NCI-H2029 (cell line): ENCODE measurements around the gene DNAL1.

Source experiments
- DNase-seq: peaks from one replicate; lab custom pipeline; 2025; lab: John Stamatoyannopoulos, UW

The DNAL1 gene

DNA sequence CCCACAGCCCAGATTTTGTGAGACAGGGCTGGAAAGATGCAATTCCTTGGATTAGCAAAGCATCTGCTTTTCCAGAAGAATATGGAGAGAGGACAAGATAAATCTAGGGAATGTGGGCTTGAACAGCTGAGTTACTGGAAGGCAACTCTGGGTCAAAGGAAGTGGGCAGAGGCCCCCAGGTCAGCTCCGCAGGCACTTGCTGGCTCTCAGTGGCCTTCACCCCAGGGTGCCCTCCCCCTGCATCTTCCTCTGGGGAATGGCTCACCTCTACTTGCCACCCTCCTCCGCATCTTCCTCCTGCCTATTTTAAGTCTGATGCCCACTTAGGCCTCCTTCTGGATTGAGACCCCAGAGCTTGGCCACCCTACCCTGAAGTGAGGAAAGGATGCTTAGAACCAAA is 79.9 kb downstream of the DNAL1 start:
- DNase-seq: no peak

DNA sequence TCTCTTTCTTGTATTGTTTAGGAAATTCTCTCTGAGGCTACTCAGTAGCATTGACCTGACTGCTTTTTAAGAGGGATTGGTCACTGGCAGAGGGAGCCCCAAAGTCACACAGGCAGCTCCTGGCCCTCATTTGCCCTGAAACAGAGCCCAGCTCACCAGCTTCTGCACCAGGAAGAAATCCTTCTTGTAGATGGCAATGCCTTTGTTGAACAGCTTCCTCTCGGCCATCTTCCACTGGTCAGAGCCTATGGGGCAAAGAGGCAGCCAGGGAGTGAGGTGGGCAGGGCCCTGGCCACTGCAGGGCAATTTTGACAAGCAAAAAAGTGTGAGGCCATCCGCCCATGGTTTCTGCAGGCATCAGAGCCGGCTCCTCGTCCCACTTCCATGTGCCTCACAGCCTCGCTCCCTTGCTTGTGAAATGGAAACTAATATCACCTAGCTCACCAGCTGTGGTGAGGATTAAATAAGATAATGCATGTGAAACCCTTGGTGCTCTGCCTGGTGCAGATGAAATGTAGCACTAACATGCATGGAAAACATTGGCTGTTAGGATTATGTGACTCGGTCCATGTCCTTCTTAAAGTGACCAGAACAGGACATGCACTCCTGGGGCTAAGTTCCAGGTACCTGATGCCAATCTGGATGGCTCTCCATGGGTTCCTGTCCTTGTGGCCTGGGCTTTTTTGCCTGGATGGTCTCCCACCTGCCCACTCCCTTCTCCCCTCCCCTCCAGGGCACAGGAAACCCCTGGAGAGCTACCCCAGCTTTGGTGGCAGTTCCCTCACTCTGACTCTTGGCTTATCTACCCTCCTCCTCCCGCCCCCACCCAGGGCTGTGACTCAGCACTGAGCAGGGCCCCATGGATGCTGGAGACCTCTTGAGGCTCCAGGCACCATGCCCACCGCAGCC is 80.6 kb downstream of the DNAL1 start:
- DNase-seq: no peak

DNA sequence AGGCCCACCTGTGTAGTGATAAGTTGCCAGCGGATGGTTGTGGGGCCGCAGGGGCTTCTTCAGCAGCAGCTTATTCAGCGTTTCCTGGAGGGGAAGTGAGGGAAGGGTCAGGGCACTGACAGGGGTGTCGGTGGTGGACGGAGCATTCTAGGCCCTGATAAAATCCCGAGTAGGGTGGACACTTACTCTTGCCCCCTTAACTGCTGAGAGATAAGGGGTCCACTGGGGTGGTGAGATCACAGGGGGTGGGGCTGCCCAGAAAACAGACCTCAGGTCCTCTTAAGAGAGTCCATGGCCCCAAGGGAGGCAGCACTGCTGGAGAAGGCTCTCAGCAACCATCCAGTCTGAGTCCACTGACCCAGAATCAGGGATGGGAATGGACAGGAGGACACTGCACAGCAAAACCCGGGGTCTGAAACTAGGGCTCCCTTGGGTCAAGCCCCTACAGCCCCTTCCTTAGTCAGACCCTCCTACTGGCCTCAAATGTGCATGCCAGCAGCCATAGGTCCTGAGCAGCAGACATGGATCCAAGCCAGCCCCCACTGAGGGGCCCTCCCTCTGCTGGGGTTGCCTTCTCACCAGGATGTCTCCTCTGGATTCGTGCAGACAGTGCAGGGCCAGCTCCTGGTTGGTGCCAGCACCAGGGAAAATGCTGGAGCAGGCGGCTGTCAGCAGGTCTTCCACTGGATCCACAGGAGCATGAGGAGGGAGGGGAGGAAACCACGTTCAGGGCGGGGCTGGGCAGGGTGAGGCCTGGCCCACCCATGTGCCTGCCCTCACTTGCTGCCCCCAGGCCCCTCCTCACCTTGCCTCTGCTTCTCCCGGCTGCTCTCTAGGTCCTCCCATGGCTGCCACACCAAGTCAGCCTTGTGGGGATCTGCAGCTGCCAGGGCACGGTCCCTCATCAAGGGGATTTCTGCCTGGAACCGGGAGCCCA is 81.5 kb downstream of the DNAL1 start:
- DNase-seq: no peak

DNA sequence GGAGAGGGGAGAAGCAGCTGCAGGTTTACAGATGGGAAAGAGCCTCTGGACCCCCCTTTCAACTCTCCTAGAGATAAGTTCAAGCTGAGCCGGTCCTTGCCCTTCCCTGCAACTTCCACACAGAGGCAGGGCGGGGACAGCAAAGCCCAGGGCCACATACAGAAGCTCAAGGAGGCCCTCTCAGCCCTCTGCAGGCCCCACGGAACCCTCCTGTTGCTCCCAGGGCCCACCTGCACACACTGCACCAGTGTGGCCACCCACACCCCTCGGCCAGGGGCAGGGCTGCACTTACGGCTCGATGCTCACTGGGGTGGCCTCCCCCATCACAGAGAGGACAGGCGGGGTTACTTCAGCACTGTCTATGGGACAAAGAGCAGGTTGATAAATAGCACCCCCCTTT is 82.4 kb downstream of the DNAL1 start:
- DNase-seq: no peak

DNA sequence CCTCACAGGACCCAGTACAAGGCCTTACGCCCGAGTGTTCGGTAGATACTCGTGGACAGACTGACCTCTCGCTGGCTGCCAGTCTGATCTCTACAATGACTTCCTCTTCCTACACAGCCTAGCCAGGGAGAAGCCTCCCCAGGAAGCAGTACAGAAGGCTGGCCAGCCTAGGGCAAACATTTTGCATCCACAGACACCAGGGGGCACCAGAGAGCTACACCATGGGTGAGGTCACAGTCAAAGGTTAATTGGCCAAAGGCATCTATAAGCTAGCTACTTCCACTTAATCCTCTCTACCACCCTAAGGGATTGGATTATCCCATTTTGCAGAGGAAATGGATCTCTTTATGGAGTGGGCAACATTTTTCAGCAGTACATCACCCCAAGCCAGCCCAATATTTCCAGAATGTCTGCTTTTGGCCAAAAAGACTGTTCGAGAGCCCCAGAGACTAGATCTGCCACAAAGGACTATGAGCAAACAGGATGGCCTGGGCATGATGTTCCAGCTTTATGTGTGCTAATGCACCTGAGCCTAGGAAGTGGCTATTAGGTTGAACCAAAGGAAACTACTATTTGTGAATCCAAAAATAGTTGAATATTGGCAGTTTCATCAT is 84.0 kb downstream of the DNAL1 start:
- peak; percentile 44 for DNase-seq

DNA sequence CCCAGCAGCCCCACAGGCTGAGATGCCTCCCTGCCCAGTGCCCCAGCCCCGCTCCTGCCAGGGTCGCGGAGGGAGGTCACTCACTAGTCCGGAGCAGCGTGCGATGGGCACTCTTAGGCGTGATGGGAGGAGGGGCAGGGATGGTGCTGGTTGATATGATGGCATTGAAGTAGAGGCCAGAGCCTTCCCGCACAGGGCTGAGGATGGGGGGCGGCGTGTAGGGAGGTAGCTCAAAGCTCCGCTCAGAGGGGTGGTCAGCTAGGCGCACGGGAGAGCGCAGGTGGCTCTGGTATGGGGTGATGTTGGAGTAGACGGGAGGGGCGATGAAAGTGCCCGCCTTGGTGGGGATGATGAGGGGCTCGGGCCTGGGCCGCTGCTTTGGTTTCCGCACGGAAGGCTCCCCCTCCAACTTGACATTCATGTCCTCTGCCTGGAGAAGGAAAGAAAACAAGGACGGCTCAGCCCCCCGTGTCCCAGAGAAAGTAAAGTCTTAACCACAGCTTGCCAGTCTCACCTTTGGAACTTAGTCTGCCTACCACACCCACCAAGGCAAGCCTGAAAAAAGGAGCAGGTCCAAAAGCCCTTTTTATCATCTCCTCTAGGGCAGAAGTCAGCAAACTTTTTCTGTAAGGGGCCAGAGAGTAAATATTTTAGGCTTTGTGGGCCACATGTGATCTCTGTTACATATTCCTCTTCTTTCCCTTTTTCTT is 84.9 kb downstream of the DNAL1 start:
- DNase-seq: no peak

DNA sequence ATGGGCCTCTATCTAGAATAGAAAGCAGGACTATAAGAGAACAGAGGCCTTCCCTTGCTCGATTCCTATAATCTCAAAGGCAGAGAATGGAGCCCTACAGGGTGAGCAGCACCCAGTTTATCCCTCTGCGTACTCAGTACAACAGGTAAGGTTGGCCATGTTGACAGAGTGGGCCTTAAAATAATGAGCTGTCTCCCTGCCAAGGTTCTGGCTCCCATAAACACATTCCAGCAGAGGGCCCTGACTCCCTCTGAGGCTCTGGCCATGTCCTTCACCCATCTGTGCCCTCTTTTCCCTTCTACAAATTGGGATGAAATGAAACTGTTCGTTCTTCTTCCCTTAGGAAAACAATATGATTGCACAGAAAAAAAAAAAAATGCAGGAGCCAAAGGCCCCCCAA is 86.3 kb downstream of the DNAL1 start:
- no peak for DNase-seq

DNA sequence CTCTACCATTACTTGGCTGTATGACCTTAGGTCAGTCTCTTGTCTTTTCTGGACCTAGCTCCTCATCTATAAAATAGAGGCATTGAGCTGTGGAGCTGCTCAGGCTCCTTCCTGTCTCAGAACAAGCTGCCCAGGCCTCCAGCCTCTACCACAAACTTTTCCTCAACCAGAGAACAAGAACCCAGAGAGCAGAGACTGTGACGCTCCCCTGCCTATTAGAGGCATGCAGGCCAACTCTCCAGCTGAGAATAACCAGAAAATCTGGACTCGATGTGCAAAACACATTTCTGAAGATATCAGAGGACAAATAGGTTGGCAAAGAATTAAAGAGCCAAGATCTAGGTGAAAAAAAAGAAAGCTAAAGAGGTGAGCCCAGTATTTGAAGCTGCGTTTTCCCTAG is 87.2 kb downstream of the DNAL1 start:
- DNase-seq: no peak

DNA sequence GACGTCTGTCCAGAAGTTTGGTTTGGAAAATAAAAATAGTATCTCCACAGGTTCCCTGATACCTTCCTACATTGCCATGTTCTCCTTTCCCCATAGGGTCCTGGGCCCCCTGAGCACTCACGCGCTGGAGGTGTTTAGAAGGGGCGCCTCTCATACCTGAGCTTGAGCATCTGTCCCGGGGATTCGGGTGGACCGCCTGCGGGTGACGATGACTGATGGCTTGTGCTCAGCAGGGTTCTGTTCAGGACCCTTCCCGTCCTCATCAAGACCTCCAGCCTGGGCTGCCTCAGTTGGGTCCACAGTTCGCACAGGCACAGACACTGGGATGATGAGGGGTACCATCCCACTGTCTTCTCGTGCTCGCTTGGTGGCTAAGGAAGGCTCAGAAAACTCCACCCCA is 92.1 kb downstream of the DNAL1 start:
- DNase-seq: no peak

DNA sequence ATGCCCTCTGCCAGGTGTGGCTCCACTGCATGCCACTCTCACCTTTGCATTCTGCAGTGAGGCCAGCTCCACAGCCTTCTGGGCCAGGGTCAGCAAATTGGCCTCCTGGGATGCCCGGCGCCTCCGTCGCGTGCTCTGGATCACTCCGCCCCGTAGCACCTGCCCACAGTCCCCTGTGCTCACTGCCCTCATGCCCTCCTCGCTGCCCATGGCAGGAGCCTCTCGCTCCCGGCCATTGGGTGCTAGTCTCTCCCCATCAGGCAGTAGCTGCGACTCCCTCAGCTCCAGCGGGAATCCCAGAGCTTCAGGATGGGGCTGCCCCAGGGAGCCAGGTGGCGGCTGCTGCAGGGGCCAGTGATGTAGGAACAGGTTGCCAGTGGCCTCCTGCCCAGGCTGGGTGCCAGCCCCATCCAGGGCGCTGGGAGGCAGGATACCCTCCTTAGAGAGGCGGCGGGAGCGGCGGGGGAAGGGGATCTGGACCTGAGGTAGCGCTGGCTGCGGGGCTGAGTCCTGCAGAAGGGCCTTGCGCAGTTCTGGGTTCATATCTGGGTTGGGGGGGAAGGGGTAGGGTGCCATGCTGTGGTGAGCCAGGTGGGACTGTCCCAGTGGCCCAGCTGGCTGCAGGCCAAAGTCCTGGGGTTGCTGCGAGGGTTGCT is 93.9 kb downstream of the DNAL1 start:
- no peak for DNase-seq

DNA sequence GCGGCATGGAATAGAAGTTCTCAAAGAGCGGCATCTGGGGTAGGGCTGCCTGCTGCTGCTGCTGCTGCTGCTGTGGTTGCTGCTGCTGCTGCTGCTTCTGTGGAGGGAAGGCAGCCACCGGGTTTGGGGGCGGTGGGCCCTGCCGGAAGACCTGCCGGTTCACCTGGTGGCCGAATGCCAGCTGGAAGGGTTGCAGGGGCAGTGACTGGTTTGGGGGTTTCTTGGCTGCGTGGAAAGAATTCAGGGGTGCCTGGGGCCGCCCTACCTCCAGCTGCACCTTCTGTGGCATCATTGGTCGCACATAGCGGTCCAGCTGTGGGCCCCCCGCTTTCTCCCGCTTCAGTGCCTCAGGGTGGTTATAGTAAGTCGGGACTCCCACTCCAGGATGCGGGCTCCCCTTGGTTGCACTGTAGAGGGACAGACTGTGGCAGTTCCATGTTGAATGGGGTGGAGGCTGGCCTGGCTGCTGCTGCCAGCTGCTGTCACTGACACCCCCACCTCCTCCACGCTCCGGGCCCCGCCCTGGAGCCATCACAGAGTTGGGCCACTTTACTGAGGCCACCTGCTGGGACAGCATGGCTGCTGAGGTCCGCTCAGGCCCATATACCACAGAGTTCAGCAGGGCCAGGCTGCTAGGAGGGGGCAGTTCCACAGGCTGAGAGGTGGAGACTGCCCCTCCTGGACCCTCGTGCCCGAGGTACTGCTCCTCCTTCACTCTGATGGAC is 94.5 kb downstream of the DNAL1 start:
- DNase-seq: no peak

DNA sequence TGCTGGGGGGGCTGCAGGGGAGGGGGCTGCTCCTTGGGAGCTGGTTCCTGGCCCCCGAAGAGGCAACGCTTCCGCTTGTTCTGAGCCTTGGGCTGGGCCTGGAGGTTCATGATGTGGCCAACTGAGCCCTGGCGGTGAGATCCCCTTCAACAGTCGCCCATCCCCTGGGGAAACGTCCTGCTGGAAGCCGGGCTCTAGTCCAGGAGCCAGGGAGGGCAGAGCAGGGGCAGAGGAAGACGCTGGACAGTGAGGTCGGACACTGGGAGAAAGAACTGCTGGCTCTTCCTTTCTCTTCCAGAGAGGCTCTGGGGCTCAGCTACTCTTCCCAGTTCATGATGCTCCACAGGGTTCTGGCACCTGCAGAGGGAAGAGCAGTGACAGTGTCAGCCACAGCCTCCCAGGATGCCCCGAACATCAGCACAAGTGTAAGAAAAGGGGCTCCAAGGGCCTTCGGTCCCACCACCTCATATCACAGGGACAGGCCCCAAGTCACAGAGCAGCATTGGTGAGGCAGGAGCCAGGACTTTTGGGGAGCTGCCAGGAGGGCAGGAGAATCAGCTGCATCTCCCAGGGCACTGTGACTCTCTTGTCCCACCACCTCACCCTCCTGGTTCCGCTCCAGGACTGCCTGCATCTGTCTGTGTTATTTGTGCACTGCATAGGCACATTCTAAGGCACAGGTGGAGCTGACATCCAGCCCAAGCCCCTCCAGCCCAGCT is 95.3 kb downstream of the DNAL1 start:
- no peak for DNase-seq

DNA sequence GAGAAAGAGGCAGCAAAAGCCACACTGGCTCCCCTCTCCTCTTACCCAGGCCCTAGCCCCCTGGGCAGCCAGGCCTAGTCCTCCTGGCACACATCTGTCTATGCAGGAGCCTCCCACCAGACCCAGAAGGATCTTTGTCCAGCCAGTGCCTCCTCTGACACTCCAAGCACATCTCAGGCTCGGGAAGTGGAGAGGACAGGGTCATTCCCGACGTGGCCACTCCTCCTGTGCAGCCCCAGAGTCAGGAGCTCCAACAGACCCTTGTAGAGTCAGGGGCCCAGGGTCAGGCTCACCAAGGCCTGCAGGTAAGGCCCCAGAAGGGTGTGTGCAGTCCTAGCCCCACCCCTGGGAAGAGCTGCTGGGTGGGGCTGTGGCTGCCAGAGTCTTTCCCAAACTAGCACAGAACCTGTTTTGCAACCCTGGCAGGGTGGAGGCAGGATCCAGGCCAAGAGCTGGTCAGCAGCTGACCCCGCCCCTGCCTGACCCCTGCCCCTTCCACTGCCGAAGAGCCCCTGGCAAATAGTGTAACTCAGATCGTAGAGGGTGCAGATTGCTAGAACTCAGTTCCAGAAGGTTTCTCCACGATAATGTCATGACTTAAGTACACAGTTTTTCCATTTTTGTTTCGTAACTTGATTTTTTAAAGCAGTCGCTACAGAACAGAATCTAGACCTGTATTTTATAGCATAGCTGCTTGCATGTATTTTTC is 96.0 kb downstream of the DNAL1 start:
- no peak for DNase-seq

DNA sequence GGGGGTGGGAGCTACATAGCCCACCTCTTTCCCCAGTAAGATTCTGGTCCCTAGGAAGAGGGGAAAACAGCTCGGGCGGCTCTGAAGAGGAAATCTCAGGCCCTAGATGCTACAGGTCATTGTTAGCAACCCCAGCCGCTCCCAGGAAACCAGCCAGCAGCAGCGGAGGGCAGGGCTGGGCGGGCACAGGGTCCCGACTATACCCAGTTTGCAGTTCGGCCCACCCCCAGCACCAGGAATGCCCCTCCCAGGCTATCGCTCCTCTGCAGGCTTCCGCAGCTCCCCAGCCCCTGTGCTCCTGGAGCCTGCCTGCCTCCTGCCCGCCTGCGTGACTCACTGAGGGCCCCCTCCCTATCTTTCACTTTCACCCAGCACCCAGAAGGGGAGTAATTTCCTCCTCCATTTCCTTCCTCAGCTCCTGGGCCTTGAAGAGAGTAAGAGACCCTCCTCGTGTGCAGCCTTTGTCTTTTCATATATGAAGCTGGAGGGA is 96.6 kb downstream of the DNAL1 start:
- no peak for DNase-seq

DNA sequence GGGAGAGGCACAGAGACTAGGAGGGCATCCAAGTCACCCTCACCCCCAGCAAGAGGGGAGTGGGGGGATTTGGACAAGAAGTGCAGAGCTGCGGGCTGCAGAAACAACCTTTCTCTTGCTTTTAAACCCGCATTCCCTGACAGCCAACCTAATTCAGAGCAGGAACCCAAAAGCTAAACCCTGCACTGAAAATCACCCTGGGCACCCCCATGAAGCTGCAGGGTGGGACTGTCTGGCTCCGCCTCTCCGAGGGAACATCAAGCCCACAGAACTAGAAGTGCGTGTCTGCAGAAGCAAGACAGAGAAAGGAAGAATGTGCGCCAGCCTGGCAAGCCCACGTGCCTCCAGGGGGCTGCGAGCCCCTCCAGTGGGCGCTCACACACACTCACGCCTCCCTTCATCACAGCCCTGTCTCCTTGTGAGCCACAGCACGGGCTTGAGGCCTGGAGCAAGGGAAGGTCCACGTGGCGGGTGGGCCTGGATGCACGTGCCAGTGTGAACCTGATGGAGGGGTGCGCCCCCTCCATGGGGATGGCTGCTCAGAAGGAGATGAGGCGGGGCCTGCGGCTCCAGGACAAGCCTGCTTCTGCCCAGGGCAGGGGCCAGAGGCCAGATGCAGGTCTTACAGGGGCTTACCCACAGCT is 97.2 kb downstream of the DNAL1 start:
- DNase-seq: no peak

DNA sequence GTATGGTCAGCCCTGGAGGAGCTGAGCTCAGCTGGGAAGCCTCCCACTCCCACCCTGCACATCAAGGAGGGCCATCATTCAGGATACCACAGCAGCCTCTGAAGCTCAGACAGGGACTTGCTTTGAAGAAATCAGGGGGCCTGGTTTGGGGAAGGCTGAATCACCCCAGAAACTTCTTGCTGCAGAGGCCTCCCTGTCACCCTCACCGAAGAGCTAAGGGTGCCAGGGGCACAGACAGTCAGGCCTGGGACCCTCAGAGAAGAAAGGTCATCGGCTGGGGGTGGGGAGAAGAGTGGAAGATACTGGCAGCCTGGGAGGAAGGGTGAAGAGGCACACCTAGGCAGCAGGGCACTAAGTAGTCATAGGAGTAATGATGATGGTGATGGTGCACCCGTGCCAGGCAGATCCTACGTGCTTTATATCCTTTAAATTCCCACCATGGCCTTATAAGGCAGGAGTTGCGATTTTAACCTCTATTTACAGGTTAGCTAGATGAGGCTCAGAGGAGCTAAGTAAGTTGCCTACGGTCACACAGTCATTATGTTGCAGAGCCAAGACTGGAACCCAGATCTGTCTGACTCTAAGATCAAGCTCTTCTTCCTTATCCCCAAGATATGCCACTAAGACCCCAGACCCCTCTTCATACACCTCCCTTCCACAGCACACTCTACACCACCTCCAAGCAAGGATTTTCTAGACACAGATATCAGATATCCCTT is 97.9 kb downstream of the DNAL1 start:
- DNase-seq: no peak

DNA sequence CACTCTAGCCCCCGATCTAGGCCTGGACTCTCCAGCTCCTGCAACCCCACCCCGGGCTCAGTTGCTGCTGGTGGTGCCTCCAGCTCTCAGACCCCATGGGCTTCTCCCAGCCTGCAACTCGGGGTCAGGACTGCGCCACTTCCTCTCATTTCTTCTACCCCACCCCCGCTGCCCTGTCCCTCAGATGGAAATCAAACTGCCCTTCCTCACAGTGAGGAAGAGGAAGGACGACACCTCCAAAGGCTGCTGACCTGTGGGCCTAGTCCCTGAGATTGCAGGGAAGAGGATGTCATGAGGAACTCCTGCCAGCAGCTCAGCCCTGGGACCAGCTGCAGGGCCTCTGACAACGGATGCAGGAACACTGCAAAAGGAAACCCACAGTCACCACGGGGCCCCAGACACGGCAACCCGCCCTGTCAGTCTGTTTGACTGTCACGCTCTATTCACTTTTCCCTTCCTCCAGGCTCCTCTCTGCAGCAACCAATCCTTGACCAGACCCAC is 98.7 kb downstream of the DNAL1 start:
- DNase-seq: no peak
